ENCODE measurements around the gene STXBP6. TPM values are rescaled to one million over a fixed set of nuclear protein-coding genes. Genes with fewer than 3 reads are reported as not detected.

Gene STXBP6
- total RNA-seq, 1 experiment from 2014 or later, result 5.3 TPM

DNA sequence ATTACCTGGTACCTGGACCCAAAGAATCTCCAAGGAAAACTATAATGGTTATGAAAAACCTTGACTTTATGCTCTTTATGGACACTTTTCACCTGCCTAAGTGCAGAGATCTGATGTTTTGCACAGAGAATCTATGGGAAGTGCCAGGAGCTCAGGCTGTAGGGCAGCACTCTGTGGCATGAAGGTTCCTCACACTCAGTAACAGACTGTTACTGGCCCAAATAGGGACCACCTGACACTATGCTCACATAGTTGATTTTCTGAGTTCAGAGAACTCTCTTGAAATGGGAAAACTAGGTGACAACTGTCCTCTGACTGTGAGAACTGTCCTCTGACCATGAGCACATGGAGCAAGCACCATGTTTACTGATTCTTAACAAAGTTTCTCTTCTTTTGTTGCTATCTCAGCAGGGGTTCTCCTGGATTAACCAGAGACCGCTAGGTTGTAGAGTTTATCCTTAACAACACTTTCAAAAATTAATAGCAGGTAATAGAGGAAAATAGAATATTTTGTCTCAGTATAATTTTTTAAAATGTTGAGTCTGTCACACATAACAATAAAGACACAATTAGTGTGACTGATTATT, 101.6 kb downstream of the STXBP6 start:
- intact Hi-C loops (cut with micrococcal nuclease; ENCODE audit: unreplicated experiment), result no loop called here
- Histone ChIP-seq H3K9me3 (ENCODE audit: low read depth, low read length, poor library complexity, severe bottlenecking) (no peaks in the 10 kb centered on the region), H3K27ac (ENCODE audit: low read depth, low read length, poor library complexity, severe bottlenecking) (no peak overlapping the region), H3K36me3 (ENCODE audit: insufficient read depth, low read length, poor library complexity, severe bottlenecking) (no peaks in the 10 kb centered on the region), H3K27me3 (replicated peaks; ENCODE audit: insufficient read depth, low read depth, low read length, poor library complexity) (no peaks in the 10 kb centered on the region), H3K4me1 (ENCODE audit: insufficient read depth, low read length, poor library complexity, severe bottlenecking) (peaks cover 11% of the 10 kb centered on the region), H3K4me3 (ENCODE audit: low read depth, low read length, poor library complexity, severe bottlenecking) (no peak overlapping the region)
- CTCF ChIA-PET, result no interaction called here
- POLR2A ChIA-PET (ENCODE audit: low non-redundant PET), result no interaction called here
- BruUV-seq (replicated peaks), result no TSS peak
- TF ChIP-seq, protein P1, sequence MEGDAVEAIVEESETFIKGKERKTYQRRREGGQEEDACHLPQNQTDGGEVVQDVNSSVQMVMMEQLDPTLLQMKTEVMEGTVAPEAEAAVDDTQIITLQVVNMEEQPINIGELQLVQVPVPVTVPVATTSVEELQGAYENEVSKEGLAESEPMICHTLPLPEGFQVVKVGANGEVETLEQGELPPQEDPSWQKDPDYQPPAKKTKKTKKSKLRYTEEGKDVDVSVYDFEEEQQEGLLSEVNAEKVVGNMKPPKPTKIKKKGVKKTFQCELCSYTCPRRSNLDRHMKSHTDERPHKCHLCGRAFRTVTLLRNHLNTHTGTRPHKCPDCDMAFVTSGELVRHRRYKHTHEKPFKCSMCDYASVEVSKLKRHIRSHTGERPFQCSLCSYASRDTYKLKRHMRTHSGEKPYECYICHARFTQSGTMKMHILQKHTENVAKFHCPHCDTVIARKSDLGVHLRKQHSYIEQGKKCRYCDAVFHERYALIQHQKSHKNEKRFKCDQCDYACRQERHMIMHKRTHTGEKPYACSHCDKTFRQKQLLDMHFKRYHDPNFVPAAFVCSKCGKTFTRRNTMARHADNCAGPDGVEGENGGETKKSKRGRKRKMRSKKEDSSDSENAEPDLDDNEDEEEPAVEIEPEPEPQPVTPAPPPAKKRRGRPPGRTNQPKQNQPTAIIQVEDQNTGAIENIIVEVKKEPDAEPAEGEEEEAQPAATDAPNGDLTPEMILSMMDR (conservative IDR thresholded peaks at IDR 0.05; ENCODE audit: low read depth, low read length), result no peak
- no peak for TF ChIP-seq EZH2 (IDR thresholded peaks at IDR 0.05; ENCODE audit: borderline replicate concordance, low read depth, low read length, poor library complexity, severe bottlenecking)
- DNase-seq (ENCODE audit: low spot score), result no peak

DNA sequence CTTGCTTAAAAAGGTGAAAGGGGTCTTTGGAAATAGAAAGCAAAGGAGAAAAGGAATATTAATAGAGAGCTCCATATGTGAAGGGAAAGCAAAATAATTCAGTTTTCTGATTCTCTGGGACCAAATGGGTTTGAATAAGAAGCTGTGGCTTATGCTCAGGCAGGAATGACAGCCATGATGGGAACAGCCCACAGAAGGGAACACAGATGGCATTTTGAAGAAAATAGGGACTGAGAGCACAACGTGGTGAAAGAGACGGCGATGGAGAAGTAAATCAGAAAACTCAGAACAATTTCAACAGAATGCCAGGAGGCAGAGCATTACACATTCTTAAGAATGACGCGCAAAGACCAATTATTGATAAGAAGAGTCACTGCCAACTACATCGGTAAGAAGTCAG, 102.8 kb downstream of the STXBP6 start:
- DNase-seq (ENCODE audit: low spot score), result no peak
- Histone ChIP-seq H3K4me1 (ENCODE audit: insufficient read depth, low read length, poor library complexity, severe bottlenecking) (peaks cover 14% of the 10 kb centered on the region), H3K9me3 (ENCODE audit: low read depth, low read length, poor library complexity, severe bottlenecking) (no peaks in the 10 kb centered on the region), H3K27ac (ENCODE audit: low read depth, low read length, poor library complexity, severe bottlenecking) (no peak overlapping the region), H3K36me3 (ENCODE audit: insufficient read depth, low read length, poor library complexity, severe bottlenecking) (no peaks in the 10 kb centered on the region), H3K4me3 (ENCODE audit: low read depth, low read length, poor library complexity, severe bottlenecking) (no peak overlapping the region), H3K27me3 (replicated peaks; ENCODE audit: insufficient read depth, low read depth, low read length, poor library complexity) (no peaks in the 10 kb centered on the region)
- intact Hi-C loops (cut with micrococcal nuclease; ENCODE audit: unreplicated experiment), result no loop called here
- ChIA-PET POLR2A (ENCODE audit: low non-redundant PET) (no interaction called here), CTCF (no interaction called here)
- no peak for TF ChIP-seq EZH2 (IDR thresholded peaks at IDR 0.05; ENCODE audit: borderline replicate concordance, low read depth, low read length, poor library complexity, severe bottlenecking)
- TF ChIP-seq, protein P1 (conservative IDR thresholded peaks at IDR 0.05; ENCODE audit: low read depth, low read length), result no peak
- BruUV-seq (replicated peaks), result no TSS peak

DNA sequence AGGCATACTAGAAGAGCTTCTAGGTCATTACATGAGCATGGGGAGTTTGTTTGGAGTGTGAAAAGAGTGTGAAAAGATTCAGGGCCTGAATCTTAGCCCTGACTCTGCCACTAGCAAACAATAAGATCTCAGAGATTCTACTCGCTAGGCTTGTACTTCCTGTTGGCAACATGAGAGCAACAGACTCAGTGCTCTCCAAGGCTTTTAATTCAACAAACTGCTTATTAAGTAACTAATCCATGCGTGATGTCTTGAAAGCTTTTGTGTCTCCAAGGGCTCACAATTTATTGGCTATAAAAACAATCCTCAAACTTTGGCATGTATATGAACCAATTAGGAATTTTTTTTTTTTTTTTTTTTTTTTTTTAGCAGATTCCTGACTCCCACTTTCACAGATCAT, 105.1 kb downstream of the STXBP6 start:
- TF ChIP-seq EZH2 (IDR thresholded peaks at IDR 0.05; ENCODE audit: borderline replicate concordance, low read depth, low read length, poor library complexity, severe bottlenecking), result no peak
- no peak overlapping the region for H3K27ac ChIP-seq (ENCODE audit: low read depth, low read length, poor library complexity, severe bottlenecking)
- H3K4me1 ChIP-seq (ENCODE audit: insufficient read depth, low read length, poor library complexity, severe bottlenecking), result peaks cover 14% of the 10 kb centered on the region
- no peaks in the 10 kb centered on the region for H3K9me3 ChIP-seq (ENCODE audit: low read depth, low read length, poor library complexity, severe bottlenecking)
- no peaks in the 10 kb centered on the region for H3K27me3 ChIP-seq (replicated peaks; ENCODE audit: insufficient read depth, low read depth, low read length, poor library complexity)
- no peak overlapping the region for H3K4me3 ChIP-seq (ENCODE audit: low read depth, low read length, poor library complexity, severe bottlenecking)
- intact Hi-C loops (cut with micrococcal nuclease; ENCODE audit: unreplicated experiment), result no loop called here
- no peaks in the 10 kb centered on the region for H3K36me3 ChIP-seq (ENCODE audit: insufficient read depth, low read length, poor library complexity, severe bottlenecking)
- no TSS peak for BruUV-seq (replicated peaks)
- DNase-seq (ENCODE audit: low spot score), result peak; percentile 72
- CTCF ChIA-PET, result no interaction called here
- POLR2A ChIA-PET (ENCODE audit: low non-redundant PET), result no interaction called here

DNA sequence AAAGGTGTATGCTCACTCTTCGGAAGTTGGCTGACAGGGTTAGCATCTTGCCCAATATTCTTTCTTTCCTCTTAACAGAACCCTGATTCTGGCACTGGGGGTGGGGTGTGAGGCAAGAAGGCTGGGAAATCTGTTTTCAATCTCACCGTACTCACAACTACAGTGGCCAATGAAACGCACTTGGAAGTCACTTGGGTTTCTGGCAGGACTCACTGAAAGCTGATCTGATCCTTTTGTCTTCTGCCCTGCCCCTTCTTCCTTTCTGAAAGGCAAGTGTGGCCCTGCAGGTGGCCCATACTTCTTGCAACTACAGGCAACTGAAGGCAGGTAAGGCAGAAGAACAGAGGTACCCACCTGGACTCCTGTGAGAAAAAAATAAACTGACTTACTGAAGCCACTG, 106.9 kb downstream of the STXBP6 start:
- H3K27me3 ChIP-seq (replicated peaks; ENCODE audit: insufficient read depth, low read depth, low read length, poor library complexity), result no peaks in the 10 kb centered on the region
- ChIA-PET POLR2A (ENCODE audit: low non-redundant PET) (no interaction called here), CTCF (no interaction called here)
- H3K4me3 ChIP-seq (ENCODE audit: low read depth, low read length, poor library complexity, severe bottlenecking), result no peak overlapping the region
- intact Hi-C loops (cut with micrococcal nuclease; ENCODE audit: unreplicated experiment), result no loop called here
- H3K9me3 ChIP-seq (ENCODE audit: low read depth, low read length, poor library complexity, severe bottlenecking), result no peaks in the 10 kb centered on the region
- no peak overlapping the region for H3K27ac ChIP-seq (ENCODE audit: low read depth, low read length, poor library complexity, severe bottlenecking)
- no peaks in the 10 kb centered on the region for H3K36me3 ChIP-seq (ENCODE audit: insufficient read depth, low read length, poor library complexity, severe bottlenecking)
- TF ChIP-seq, protein P1 (conservative IDR thresholded peaks at IDR 0.05; ENCODE audit: low read depth, low read length), result no peak
- no peak for TF ChIP-seq EZH2 (IDR thresholded peaks at IDR 0.05; ENCODE audit: borderline replicate concordance, low read depth, low read length, poor library complexity, severe bottlenecking)
- peaks cover 14% of the 10 kb centered on the region for H3K4me1 ChIP-seq (ENCODE audit: insufficient read depth, low read length, poor library complexity, severe bottlenecking)
- peak; percentile 7 for DNase-seq (ENCODE audit: low spot score)
- BruUV-seq (replicated peaks), result no TSS peak
